ENCODE data around the gene RBBP8NL.
"Not testable (repeated sequence)": the region's sequence is repeated elsewhere in the genome, so short reads cannot be mapped to it uniquely, and the experiment has no call there.

The RBBP8NL gene

GRCh38 chr20:62445553-62446340, 18.4 kb upstream of the RBBP8NL start:
- DNase-seq (ENCODE audit: low spot score): no peak

- no peak for DNase-seq (ENCODE audit: low spot score)
Observed at GRCh38 chr20:62444286-62444685, 16.9 kb upstream of the RBBP8NL start.

- DNase-seq (ENCODE audit: low spot score): no peak
Observed at GRCh38 chr20:62441987-62442539, 14.7 kb upstream of the RBBP8NL start.

GRCh38 chr20:62439218-62439617, 11.9 kb upstream of the RBBP8NL start:
- DNase-seq (ENCODE audit: low spot score): no peak

GRCh38 chr20:62437927-62438326, 10.6 kb upstream of the RBBP8NL start:
- DNase-seq (ENCODE audit: low spot score): no peak

GRCh38 chr20:62437496-62437895, 10.2 kb upstream of the RBBP8NL start:
- no peak for DNase-seq (ENCODE audit: low spot score)

GRCh38 chr20:62436692-62437091, 9.4 kb upstream of the RBBP8NL start:
- no peak for DNase-seq (ENCODE audit: low spot score)

- DNase-seq (ENCODE audit: low spot score): no peak
Observed at GRCh38 chr20:62433658-62434497, 6.5 kb upstream of the RBBP8NL start.

- no peak for DNase-seq (ENCODE audit: low spot score)
Observed at GRCh38 chr20:62430866-62431447, 3.6 kb upstream of the RBBP8NL start.

GRCh38 chr20:62430311-62430853, 3.0 kb upstream of the RBBP8NL start:
- no peak for DNase-seq (ENCODE audit: low spot score)

GRCh38 chr20:62429455-62430310, 2.3 kb upstream of the RBBP8NL start:
- no peak for DNase-seq (ENCODE audit: low spot score)

- DNase-seq (ENCODE audit: low spot score): no peak
Observed at GRCh38 chr20:62428396-62429295, 1.3 kb upstream of the RBBP8NL start.

- DNase-seq (ENCODE audit: low spot score): no peak
Observed at GRCh38 chr20:62428002-62428372, 648 bp upstream of the RBBP8NL start.

GRCh38 chr20:62426699-62427131, 624 bp downstream of the RBBP8NL start:
- no peak for DNase-seq (ENCODE audit: low spot score)

GRCh38 chr20:62426059-62426348, 1.3 kb downstream of the RBBP8NL start:
- DNase-seq (ENCODE audit: low spot score): not testable (repeated sequence)

GRCh38 chr20:62425281-62426058, 1.9 kb downstream of the RBBP8NL start:
- no peak for DNase-seq (ENCODE audit: low spot score)

- DNase-seq (ENCODE audit: low spot score): no peak
Observed at GRCh38 chr20:62424249-62425107, 2.9 kb downstream of the RBBP8NL start.

- no peak for DNase-seq (ENCODE audit: low spot score)
Observed at GRCh38 chr20:62423326-62423706, 4.0 kb downstream of the RBBP8NL start.
